ENCODE data around the gene GLRX5.
"Not testable (repeated sequence)": the region's sequence is repeated elsewhere in the genome, so short reads cannot be mapped to it uniquely, and the experiment has no call there.

Gene GLRX5

DNA sequence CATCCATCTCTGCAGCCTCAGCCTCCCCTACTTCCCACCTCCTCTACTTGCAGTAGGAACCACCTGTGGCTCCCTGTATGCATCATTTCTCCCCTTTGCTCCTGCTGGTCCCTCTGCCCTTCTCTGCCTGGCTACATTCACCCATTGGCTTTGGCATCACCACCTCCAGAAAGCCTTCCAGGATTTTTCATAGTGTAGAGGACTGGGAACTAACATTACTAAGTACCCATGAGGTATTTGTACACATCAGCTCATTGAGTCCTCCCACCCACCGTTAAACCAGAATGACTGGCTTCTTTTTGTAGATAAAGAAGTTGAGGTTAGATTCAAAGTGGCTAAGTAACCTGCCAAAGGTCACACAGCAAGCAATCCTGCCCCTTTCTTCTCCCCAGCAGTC lies 35.5 kb upstream of the GLRX5 start:
- DNase-seq, result no peak

DNA sequence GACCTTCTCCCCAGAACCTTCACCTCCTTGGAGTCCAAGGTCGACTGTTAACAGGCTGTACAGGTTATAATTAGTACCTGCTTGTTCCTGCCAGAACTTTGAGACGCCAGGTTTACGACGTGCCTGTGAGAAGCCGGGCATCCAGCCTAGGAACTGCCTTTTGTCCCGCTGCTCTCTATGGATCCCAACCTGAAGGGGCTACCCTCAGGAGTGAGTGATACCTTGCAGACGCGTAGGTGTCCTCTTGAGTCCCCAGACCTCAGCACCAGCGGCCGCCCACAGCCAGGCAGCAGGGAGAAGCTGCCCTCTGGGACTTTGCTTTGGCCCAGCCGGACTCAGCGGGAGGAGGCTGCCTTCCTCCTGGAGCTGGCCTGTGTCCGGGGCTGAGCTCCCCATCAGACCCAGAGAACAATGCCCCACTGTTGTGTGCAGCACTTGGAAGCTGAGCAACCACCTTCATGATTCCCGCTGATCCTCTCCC lies 34.6 kb upstream of the GLRX5 start:
- DNase-seq, result no peak

DNA sequence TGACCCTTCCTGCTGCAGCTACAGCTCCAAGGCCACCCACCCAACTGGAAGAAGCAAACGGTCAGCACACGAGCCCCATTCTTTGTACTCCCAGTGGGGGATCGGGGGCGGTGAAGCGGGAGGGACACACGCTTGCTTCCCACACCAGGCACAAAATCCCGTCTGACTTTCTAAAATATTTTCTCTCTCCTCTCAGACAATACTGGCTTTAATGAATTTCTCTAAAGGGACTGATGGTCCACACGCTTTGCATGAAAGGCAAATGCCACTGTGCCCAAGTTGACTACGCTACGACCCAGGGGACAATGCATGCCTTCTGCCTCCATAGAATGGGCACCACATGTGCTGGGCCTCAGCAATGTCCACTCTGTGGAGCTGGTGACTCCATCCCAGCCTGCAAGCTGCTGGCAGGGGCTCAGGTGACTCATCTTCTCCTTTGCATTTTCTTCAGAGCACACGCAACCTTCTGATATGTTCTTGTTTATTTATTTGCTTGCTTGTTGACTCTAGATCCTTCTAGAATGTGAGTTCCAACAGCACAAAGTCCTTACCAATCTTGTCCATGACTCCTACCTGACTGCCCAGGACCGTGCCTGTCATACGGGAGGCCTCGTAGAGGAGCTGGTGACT lies 34.0 kb upstream of the GLRX5 start:
- no peak for DNase-seq

DNA sequence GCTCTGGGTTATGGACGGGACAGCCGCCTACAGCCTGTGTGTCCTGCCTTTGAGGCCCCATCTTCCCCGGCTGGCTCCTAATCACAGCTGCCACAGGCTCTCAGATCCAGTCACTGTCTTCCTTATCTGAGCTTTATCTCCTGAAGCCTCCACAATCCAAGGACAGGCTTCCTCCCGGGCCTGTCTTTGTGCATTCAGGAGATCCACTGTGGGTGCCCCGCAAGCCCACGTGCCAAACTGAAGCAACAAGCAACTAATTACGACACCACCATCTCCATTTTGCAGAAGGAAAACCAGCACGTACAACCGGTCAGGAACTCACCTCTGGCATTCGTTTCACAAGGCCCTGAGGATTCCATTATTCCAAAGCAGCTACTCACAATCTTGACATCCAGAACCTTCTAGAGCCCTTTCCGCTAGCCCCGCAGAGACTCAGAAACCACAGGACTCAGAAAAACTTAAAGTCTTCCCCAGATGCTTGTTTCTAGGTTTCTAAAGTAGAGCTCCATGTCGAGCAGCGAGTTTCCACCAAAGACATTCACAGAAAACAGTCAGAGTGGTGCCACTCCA lies 32.4 kb upstream of the GLRX5 start:
- no peak for DNase-seq

DNA sequence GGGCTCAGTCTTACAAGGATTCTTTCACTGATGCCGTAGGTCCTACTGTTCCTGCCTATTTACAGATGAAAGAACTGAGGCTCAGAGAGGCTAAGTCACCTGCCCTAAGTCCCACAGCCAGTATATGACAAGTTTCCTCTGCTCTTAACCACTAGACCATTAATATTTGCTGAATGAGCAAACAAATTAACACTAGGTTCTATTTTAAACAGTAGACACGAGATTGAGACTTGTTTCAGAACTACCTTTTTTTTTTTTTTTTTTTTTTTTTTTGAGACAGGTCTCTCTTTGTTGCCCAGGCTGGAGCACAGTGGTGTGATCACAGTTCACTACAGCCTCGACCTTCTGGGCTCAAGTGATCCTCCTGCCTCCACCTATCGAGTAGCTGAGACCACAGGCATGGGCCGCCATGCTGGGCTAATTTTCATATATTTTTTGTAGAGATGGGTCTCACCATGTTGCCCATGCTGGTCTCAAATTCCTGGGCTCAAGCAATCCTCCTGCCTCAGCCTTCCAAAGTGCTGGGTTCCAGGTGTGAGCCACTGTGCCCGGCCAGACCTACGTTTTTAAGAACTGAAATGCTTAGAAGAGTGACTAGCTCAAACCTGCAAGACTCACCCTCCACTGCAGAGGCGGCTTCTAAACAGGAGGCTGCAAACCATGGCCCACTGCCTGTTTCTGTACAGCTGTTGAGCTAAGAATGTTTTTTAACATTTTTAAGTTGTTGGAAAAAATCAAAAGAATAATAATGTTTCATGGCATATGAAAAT lies 31.3 kb upstream of the GLRX5 start:
- no peak for DNase-seq

DNA sequence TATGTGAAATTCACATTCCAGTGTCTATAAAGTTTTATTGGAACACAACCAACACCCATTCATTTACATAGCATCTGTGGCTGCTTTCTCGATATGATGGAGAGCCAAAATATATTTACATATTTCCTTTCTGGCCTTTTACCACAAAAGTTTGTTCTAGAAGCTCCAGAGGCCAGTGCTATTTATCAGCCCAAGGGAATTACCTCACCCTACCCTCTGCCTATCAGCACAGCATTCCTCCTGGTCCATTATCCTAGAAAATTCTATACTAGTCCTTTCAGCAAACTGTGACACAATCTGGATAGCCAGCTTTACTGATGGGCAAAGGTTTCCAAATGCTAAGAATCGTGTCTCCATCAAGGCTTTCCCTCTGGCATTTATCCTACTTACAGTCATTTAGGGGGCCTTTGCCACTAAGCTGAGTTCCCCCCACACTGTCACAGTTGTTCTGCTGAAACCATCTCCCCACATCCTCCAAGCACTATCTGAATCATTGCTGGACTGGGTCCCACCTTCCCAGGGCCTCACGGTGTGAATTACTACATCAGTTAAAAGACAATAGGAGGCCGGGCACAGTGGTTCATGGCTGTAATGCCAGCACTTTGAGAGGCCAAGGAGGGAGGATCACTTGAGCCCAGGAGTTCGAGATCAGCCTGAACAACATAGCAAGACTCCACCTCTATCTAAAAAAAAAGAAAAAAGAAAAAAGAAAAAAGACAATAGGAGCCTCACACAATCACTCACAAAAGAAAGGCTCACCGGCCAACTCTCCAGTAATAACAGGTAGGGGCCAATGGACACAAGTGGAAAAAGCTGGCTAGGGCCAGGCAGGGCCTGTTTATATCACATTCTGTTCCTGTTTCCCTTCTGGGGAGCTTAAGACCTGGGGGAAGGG lies 30.5 kb upstream of the GLRX5 start:
- DNase-seq, result no peak

DNA sequence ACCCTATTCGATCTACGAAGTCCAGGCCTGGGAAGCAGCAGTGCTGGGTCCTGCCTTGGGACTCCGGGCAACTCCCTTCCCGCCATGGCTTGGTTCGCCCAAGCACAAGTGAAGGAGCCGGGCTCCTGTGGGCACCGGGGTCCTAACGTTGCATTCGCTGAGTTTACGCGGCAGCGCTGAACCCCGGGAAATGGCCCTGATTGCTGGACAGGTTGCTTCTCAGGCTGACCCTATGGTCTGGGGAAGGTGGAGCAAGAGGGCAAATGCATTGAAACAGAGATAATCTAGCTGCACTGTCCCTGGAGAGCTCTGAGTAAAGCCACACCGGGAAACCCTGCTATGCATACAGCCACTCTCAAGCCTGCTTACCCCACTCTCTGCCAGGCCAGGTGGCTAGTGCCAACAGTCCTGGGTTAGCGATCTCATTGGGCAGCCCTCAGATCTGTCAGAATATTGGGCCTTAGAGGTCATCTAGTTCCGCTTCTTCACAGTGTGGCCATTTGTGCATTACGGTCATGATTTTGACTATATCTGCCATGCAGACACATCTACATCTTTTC lies 29.7 kb upstream of the GLRX5 start:
- no peak for DNase-seq

DNA sequence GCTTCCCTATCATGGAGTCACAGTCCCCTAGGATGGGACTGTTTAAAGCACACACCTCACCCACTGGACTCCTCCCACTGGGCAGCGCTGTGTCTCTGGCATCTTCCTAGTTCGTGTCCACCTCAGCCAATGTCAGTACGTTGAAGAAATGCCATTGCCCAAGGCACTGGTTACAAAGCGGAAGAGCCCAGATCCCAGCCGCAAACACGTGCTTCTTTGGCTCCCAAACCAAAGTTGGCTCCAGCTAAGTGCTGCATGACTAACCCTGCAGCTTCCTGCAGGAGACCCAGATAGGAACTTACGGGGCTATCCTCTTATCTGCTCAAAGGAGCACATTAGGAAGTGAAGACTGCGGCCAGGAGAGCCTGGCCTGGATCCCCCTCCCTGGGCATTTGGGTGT lies 27.7 kb upstream of the GLRX5 start:
- no peak for DNase-seq

DNA sequence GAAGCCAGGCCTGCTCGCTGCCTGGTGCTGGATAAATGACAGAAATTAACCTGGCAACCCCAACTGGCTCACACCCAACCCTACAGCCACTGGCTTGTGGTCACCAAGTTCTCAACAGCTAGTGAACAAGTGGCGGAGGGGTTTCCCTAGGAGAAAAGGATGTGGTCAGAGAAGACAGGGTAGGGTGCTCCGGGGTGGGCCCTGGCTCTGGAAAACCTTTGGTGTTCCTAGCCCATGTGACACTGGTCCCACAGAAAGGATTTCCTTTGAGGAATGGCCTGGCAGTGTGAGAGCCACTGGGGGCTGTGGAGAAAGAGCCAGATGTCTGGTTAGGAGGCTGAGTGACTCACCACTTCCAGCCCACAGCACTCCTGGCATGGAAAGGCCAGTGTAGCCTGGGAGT lies 27.1 kb upstream of the GLRX5 start:
- no peak for DNase-seq

DNA sequence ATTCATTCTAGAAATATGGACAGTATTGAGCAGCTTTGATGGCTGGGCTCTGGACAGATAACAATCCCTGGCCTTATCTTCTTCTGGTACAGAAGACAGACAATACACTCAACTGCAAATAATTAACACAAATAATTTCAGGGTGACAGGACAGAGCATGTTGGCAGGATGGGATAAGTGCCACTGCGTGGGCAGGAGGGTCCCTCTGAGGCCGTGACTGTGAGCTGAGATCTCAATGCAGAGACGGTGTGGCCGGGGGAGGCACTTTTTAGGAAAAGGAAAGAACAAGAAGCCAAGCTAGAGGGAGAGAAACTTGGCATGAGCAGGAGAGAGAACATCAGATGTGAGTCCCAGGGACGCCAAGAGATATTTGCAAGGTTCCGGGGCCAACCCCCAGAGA lies 26.5 kb upstream of the GLRX5 start:
- no peak for DNase-seq

DNA sequence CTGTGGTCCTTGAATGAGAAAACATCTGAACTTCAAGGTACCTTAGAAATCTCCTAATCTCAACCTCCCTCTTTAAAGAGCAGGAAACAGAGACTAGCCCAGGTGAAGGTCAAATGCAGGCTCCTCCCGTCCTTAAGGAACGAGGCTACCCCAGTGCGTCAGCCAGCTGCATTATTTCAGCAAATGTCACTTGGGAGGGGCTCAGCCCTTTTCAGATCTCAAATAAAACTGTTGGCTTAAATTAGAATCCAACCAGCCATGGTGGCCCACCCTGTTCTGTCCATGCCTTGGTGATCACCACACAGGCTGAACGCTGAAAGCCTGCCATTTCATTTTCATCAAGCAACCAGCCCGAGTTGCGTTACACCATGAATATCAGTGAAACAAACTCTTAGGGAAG lies 25.4 kb upstream of the GLRX5 start:
- DNase-seq, result no peak

DNA sequence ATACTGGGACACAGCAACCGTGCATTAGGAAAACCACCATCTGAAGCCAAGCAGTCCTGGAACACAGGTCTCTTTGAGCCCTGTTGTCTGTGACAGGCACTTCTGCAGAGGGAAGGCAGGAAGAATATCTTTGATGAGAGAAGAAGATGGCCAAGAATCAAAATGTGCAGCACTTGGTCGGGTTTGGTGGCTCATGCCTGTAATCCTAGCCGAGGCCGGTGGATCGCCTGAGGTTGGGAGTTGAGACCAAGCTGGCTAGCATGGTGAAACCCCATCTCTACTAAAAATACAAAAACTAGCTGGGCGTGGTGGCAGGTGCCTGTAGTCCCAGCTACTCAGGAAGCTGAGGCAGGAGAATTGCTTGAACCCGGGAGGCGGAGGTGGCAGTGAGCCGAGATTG lies 24.5 kb upstream of the GLRX5 start:
- not testable (repeated sequence) for DNase-seq

DNA sequence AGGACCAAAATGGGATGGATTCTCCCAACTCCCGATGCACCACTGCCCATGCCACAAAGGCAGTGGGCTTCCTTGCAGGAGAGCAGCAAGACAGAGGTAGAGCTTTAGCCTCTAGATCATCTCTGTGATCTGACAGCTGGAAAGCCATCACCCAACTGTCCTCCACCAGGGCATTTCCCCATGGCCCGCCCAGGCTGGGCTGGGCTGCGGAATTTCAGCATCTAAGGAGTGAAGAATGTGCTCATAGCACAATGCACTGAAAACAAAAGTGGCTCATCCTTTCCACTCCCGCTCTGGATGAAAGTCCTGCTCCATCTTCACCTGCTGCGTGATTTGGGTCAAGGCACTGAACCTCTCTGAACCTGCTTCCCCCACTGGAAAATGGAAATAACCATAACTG lies 24.0 kb upstream of the GLRX5 start:
- no peak for DNase-seq

DNA sequence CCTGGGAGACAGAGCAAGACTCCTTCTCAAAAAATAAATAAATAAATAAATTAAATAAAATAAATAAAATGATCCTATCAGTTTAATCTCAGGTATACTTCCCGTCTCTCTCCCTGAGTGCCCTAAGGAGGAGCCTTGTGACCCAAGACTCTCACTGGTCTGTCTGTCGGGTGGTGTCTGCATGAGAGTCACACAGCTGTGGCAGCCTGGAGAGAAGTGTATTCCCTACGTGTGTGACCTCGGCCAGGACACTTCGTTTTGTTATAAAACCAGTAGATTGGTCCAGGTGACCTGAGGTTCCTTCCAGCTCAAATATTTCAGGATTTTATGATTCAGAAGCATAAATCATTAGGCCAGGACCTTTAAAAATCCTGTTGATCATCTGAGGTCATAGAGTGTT lies 23.2 kb upstream of the GLRX5 start:
- DNase-seq, result no peak

DNA sequence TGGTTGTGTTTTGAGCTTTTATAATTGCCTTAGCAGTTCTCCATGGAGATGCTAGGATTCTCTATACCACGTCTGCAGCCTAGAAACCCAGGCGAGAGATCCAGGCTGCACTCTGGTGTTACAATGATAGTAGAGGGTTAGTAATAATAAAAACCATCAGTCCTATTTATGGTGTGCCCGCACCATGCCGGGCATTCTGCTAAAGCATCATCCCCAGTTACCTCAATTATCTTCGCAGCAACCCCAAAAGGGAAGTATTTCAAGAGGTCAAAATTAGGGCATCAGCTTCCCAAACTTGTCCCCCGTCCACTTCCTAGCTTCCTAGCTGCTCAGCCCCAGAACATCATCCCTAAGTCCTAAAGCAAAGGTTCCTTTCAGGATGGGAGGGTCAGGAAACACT lies 21.6 kb upstream of the GLRX5 start:
- DNase-seq, result no peak

DNA sequence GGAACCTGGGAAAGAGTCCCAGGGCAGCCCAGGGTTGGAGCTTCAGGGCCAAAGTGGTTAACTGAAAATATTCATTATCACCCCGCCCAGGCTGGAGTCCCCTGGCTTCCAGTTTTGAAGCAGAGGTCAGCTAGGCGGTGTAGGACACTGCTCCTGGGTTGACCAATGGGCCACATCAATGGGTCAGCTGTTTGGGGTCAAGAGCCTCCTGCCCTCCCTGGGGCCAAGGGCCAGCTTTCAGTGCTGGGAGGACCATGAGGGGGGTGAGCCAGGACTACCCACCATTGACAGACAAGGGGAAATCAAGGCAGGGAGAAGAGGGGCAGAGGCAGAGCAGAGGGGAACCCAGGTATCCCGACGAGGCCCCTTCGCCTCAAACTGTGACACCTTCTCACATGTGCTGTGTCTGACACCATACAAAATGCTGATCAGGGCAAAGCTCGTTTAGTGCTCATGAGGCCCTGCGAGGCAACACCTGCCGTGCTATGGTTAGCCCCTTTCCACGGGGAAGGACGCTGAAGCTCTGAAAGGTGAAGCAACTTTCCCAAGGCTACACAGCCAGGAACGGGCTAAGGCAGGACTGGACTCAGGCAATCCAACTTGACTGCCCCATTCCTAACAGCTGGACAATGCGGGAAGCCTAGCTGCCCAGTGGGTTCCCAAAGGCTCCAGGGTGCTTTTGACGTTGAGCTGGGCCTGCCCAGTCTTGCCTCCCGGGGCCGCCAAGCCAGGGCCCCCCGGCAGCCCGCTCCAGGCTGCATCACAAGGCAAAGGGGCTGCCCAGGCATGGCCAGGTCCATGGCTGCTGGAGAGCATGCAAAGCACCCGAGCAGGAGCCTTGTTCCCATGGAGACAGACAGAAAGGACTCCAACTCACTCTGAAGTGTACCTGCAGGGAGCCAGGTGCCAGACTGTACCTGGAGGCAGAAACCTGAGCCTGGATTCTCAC lies 20.4 kb upstream of the GLRX5 start:
- no peak for DNase-seq

DNA sequence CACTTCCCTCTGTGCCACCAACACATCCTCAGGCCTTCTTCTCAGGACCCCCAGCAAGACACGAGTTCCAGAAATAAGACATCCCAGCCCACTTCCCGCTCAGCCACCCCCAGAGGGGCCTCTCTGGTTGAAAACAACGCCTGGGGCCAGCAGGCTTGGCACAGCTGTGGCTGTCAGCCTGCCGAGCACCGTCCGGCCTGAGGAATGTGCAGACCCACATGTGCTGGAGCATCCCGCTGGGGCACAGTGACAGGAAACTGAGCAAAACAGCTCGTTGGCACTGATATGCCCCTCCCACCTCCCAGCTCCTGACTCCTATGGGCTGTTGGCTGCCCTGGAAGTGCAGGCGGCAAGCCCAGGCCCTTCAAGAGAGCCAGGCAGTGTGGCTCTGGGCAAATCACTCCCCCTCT lies 19.8 kb upstream of the GLRX5 start:
- no peak for DNase-seq

DNA sequence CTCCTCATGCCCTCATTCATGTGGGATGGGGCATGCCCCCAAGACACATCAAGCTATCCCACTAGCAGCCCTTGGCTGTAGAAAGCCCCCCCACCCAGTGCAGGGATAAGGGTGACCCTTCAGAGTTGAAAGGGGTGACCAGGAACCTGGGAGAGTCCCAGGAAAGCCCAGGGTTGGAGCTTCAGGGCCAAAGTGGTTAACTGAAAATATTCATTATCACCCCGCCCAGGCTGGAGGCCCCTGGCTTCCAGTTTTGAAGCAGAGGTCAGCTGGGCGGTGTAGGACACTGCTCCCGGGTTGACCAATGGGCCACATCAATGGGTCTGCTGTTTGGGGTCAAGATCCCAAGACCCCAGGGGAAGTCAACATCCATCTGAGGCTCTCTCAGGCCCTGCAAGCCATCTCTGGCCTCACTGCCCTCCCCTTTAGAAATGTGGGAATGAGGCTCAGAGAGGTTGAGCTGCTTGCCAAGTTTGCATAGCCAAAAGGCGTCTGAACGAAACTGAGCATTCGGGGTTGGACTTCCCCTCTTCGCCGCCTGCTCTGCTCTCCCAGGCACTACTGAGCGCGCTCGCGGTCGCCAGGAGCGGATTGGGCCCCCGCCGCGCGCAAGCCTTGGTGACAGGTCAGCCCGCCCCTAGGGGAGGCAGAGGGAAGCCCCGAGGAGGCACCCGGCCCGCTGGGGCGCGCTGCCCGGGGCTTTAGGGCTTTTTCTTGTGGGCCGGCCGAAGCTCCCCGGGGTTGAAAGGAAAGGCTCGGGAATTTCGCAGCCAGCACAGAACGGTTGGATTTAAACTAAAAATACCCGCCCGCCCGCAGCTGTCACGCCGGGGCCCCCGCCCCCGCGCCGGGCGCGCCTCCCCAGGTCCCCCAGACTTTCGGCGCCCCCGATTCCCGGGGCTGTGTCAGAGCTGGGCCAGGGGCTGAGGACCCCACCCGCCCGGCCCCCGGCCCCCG lies 19.0 kb upstream of the GLRX5 start:
- DNase-seq, result no peak

DNA sequence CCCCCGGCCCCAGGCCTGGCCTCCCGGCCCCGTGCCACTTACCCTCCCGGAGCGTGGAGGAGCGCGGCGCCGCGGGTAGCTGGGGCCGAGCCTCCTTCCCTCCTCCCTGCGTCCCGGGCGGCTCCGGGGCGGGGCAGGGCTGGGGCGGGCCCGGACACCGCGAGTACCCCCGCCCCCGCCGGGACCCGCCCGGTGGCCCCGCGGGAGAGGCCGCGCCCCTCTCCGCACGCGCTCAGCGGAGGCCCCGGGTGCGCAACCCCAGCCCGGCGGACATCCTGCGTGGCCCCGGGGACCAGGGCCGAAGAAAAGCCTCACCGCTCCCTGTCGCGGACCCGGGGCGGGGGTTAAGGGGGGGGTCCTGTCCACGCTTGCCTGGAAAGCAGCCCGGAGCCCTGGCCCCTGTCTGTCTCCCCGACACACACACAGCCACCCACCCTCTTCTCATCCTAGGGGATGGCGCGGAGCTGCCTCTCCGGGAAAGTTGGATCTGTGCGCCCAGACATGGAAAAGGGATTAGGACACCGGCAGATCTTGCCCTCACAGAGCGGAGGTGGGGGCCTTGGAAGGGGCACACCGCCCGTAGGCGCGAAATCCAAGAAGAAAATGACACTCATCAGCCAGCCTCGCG lies 18.2 kb upstream of the GLRX5 start, which contains the start of gene SYNE3:
SYNE3 (minus strand) TSS at position 97 of the 628 bp plus-strand sequence. CDS start 40,829 bp downstream, outside the sequence.
- no peak for DNase-seq
